ENCODE data around the gene ARL3.

DNA sequence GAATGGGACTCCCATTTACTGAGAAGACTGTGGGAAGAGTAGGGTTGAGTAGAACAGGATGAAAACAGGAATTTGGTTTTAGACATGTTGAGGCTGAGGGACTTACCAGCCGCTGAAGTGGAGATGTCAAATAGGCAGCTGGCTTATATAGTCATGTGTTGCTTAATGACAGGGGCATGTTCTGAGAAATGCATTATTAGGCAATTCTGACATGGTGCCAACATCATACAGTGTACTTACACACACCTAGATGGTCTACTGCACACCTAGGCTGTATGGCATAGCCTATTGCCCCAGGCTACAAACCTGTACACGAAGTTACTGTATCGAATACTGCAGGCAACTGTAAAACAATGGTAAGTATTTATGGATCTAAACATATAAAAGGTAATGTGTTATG is 17.5 kb downstream of the ARL3 start:
- TF ChIP-seq, protein P1, sequence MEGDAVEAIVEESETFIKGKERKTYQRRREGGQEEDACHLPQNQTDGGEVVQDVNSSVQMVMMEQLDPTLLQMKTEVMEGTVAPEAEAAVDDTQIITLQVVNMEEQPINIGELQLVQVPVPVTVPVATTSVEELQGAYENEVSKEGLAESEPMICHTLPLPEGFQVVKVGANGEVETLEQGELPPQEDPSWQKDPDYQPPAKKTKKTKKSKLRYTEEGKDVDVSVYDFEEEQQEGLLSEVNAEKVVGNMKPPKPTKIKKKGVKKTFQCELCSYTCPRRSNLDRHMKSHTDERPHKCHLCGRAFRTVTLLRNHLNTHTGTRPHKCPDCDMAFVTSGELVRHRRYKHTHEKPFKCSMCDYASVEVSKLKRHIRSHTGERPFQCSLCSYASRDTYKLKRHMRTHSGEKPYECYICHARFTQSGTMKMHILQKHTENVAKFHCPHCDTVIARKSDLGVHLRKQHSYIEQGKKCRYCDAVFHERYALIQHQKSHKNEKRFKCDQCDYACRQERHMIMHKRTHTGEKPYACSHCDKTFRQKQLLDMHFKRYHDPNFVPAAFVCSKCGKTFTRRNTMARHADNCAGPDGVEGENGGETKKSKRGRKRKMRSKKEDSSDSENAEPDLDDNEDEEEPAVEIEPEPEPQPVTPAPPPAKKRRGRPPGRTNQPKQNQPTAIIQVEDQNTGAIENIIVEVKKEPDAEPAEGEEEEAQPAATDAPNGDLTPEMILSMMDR (IDR thresholded peaks at IDR 0.05; ENCODE audit: low read depth, low read length) = no peak
- TF ChIP-seq POLR2A (IDR thresholded peaks at IDR 0.05; ENCODE audit: extremely low read depth, insufficient read length) = no peak

Data from NB4 (cell line).